Psoas muscle (tissue), 8 donors: ENCODE data around the gene CISD3. TPM values are rescaled to one million over a fixed set of nuclear protein-coding genes. Genes with fewer than 3 reads are reported as not detected.

ENCODE experiments used
- ATAC-seq, 4 donors: fragments of 200-7000 bp; cut with Tn5 transposase; one replicate each; pipeline ENCODE4 v1.9.1; 2020; ENCODE audit warnings: moderate library complexity in 3 of 4, mild to moderate bottlenecking in 2 of 4
- DNase-seq, 2 donors: peaks; one replicate each; pipeline ENCODE4 v3.0.0-alpha.2; 2020
- H3K27ac ChIP-seq: fragments of 200-600 bp; one replicate; pipeline ENCODE4 v1.8.0; 2022
- H3K27me3 ChIP-seq, 3 donors: fragments of 200-600 bp in 1 of 3; one replicate each; pipeline versions ENCODE4 v1.6.1 to v1.8.0; 2013 to 2022; ENCODE audit warnings: low read length in 2 of 3, mild to moderate bottlenecking in 2 of 3, moderate library complexity in 1 of 3; ENCODE audit not compliant: insufficient read depth in 3 of 3
- H3K36me3 ChIP-seq, 2 donors: fragments of 200-600 bp in 1 of 2; one replicate each; pipeline versions ENCODE4 v1.6.1 to v1.8.0; 2013 to 2022; ENCODE audit warnings: low read depth in 1 of 2, mild to moderate bottlenecking in 1 of 2, moderate library complexity in 1 of 2; ENCODE audit not compliant: insufficient read depth in 1 of 2
- H3K4me1 ChIP-seq: fragments of 200-600 bp; one replicate; pipeline ENCODE4 v1.8.0; 2022
- H3K4me3 ChIP-seq: fragments of 200-600 bp; one replicate; pipeline ENCODE4 v1.8.0; 2022; ENCODE audit warnings: mild to moderate bottlenecking
- H3K9me3 ChIP-seq: fragments of 200-600 bp; one replicate; pipeline ENCODE4 v1.8.0; 2022
- WGBS, 3 donors: extraction: QIAGEN DNeasy Blood & Tissue Kit; methylation state at CpG; one replicate each; pipeline versions ENCODE4 v1.1.6 to v1.1.7; 2013; 5-methylcytosine and 5-hydroxymethylcytosine counted together
- intact Hi-C, 2 donors: fragments of 100-400 bp; cut with DNase I; formaldehyde crosslinking; loops; one replicate each; pipeline versions ENCODE4 v1.11.0 to v1.14.2; 2022
- polyA plus RNA-seq, 3 donors: library from polyadenylated mRNA; stranded (reverse); fragments of 200-250 nt; gene quantifications; one replicate each; pipeline ENCODE4 v1.2.3, GENCODE V29; 2013
- total RNA-seq, 4 donors: library from RNA; stranded (reverse); fragmentation: NEBNext Ultra II Directional in 2 of 4; extraction: Animal tissue kit (Norgen Biotek cat#: 25700) in 2 of 4; gene quantifications; one replicate each; pipeline versions ENCODE4 v1.2.1 to v1.2.4, GENCODE V29; 2021 to 2023
- TF ChIP-seq, protein P1 (sequence below): fragments of 200-600 bp; IDR thresholded peaks from one replicate; pipeline ENCODE4 v1.8.0; 2022; ENCODE audit warnings: antibody characterized with exemption
- donor health status: healthy with polysubstance abuse.
- donor health status: DM: no; HTN: no; CAD: no; lungs with moderate emphysema.
- donor health status: Bipolar disorder and iron deficiency.
- donor health status: healthy.
- donor health status: DM: yes; HTN: yes; CAD: no.
- donor health status: DM: no; HTN: no; CAD: no.
- donor health status: DM: no; HTN: no; CAD: no.
- donor health status: DM: yes; HTN: yes; CAD: no.

The CISD3 gene
- total and polyA plus RNA-seq, 7 donors: 29.9 to 83.6 (median 41.5) TPM

DNA sequence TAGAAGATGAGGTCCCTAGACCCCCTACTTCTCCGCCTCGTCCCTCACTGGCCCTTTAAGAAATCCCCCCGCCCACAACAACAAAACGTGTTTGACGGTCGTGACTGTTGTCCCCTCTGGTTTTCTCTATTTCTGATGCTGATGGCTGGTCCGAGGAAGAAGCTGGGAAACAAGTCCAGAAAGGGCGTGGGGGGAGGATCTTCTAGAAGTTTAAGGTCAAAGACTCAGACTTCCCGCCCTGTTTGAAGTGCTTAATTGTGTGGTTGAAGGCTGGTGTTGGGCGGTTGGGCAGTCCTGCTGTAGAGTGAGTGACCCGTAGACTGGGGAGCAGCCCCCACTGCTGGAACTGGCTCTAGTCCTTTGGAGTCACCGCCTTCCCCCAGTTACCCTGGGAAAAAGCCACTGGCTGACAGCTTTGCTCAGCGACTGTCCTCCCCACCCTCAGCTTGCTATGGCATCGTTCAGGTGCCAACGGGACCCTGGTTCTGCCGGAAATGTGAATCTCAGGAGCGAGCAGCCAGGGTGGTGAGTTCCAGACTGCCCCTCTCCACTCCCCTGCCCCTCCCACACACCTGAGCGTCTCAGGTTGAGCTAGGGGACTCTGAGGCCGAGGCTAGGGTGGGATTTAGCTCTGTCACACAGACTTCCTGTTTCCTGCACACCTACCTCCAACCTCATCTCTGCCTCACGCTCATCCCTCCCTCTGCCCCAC, 23.5 kb upstream of the CISD3 start:
- H3K36me3 ChIP-seq: peaks cover 0 to 42% of the 10 kb centered on the region in 2 donors
- TF ChIP-seq, protein P1, sequence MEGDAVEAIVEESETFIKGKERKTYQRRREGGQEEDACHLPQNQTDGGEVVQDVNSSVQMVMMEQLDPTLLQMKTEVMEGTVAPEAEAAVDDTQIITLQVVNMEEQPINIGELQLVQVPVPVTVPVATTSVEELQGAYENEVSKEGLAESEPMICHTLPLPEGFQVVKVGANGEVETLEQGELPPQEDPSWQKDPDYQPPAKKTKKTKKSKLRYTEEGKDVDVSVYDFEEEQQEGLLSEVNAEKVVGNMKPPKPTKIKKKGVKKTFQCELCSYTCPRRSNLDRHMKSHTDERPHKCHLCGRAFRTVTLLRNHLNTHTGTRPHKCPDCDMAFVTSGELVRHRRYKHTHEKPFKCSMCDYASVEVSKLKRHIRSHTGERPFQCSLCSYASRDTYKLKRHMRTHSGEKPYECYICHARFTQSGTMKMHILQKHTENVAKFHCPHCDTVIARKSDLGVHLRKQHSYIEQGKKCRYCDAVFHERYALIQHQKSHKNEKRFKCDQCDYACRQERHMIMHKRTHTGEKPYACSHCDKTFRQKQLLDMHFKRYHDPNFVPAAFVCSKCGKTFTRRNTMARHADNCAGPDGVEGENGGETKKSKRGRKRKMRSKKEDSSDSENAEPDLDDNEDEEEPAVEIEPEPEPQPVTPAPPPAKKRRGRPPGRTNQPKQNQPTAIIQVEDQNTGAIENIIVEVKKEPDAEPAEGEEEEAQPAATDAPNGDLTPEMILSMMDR: no peak
- peak overlapping the region; percentile 97 for H3K4me3 ChIP-seq
- intact Hi-C loops: no loop called here
- H3K27ac ChIP-seq: peak overlapping the region; percentile 98
- WGBS, 3 donors: 15 to 24% (median 19%) methylated on average over 20 of the region's 20 CpGs
- peaks cover 56% of the 10 kb centered on the region for H3K4me1 ChIP-seq
- DNase-seq (no peak), ATAC-seq (no peak)
- H3K27me3 ChIP-seq: no peaks in the 10 kb centered on the region
- H3K9me3 ChIP-seq: no peaks in the 10 kb centered on the region

DNA sequence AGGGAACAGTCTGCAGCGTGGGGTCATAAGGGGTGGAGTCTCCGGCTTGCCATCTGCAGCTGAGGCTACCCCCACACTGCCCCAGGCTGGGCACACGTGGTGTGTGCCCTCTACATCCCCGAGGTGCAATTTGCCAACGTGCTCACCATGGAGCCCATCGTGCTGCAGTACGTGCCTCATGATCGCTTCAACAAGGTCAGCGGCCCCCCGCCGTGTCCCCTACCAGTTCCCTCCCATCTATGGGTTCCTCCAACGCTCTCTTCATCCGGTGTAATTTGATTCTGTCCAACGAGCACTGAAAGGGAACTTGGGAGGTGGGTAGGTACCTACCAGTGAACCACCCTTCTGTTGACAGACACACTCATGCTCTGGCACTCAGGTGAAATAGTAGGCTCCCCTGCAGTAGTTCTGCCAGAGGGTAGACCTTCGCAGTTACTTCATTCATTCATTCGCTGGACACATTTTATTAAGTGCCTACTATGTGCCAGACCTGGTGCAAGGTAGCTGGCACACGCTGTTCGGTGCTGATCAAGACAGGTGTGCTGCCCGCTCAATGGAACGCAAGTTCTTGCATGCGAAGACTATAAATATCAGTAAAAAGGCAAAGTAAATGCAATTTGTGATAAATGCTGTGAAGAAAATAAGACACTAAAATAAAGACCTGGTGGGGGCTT, 22.3 kb upstream of the CISD3 start:
- no peaks in the 10 kb centered on the region for H3K9me3 ChIP-seq
- H3K27ac ChIP-seq: peak overlapping the region; percentile 98
- DNase-seq (no peak), ATAC-seq (no peak)
- intact Hi-C loops: no loop called here
- 65 to 79% (median 73%) methylated on average over 21 of the region's 21 CpGs for WGBS, 3 donors
- H3K36me3 ChIP-seq: peaks cover 0 to 53% of the 10 kb centered on the region in 2 donors
- peaks cover 62% of the 10 kb centered on the region for H3K4me1 ChIP-seq
- H3K27me3 ChIP-seq: no peaks in the 10 kb centered on the region
- TF ChIP-seq, protein P1: no peak
- peak overlapping the region; percentile 97 for H3K4me3 ChIP-seq

DNA sequence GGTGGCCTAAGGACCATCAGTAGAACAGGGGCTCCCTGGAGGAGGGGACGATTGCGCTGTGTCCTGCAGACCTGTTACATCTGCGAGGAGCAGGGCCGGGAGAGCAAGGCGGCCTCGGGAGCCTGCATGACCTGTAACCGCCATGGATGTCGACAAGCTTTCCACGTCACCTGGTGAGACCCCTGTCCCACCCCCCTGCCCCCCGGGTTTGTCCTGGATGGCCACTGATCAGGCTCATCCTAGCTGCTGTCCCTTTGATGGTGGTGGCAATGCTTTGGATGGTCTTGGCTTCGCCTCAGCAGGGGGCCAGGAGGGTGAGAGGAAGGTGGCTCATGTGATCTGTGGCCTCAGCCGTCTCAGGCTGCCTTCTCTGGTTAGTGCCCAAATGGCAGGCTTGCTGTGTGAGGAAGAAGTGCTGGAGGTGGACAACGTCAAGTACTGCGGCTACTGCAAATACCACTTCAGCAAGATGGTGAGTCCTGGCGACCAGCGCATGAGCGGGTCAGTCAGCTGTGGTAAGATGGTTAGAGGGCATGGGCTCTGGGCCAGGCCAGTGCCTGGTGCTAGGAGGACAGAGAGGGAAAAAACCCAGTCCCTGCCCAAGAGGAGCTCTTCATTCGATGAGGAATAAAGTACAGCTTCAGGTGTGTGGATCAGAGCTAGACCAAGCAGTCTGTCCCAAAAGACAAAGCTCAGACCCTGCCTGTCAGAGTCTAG, 20.9 kb upstream of the CISD3 start:
- H3K4me3 ChIP-seq: peak overlapping the region; percentile 6
- H3K9me3 ChIP-seq: no peaks in the 10 kb centered on the region
- peak overlapping the region; percentile 83 for H3K27ac ChIP-seq
- TF ChIP-seq, protein P1: no peak
- DNase-seq (no peak), ATAC-seq (no peak)
- H3K36me3 ChIP-seq: peaks cover 0 to 68% of the 10 kb centered on the region in 2 donors
- peaks cover 54% of the 10 kb centered on the region for H3K4me1 ChIP-seq
- 75 to 88% (median 78%) methylated on average over 18 of the region's 18 CpGs for WGBS, 3 donors
- H3K27me3 ChIP-seq: no peaks in the 10 kb centered on the region
- intact Hi-C loops: no loop called here

DNA sequence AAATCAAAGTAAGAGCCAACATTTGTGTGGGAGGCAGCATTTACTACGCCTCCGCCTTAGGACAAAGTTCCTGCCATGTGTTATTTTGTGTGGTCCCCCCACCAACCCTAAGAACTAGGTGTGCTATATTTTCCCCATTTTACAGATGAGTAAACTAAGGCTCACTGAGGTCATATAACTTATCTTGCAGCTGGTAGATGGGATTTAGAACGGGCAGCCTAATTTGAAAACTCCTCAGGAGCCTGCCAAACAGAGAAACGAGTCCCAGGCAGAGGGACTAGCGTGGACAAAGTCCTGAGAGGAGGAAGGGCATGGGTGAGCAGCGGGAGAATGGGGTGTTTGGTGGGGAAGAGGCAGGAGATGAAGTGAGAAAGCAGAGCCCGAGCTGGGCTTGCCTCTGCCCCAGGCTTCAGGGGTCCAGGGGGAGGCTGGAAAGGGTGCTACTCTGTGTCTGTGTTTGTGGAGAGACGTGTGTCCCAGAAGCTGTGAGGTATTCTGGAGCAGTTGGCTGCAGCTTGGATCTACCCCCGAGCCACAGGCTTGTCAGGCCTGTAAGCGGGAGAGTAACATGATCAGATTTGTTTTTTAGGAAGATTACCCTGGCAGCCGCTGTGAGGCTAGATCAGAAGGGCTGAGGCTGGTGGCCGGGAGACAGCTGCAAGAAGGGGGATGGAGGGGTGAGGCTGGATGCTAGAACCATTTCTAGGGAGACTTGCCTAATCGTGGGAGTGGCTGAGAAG, 20.1 kb upstream of the CISD3 start:
- H3K27me3 ChIP-seq: no peaks in the 10 kb centered on the region
- H3K27ac ChIP-seq: peak overlapping the region; percentile 83
- peaks cover 0 to 76% of the 10 kb centered on the region in 2 donors for H3K36me3 ChIP-seq
- no peak for DNase-seq
- 34 to 42% (median 35%) methylated on average over 13 of the region's 13 CpGs for WGBS, 3 donors
- intact Hi-C loops: loop anchor here in 1 of 2 donors (2.0 kb wide), 1 partner anchor 19 kb away; no protein-coding TSS in a partner anchor
- ATAC-seq: peak; percentile 30 to 82 (median 53)
- peak overlapping the region; percentile 6 for H3K4me3 ChIP-seq
- peaks cover 54% of the 10 kb centered on the region for H3K4me1 ChIP-seq
- TF ChIP-seq, protein P1: no peak
- H3K9me3 ChIP-seq: no peaks in the 10 kb centered on the region
